ENCODE measurements around the gene DKC1. TPM values are rescaled to one million over a fixed set of nuclear protein-coding genes. Genes with fewer than 3 reads are reported as not detected.
A peak's percentile ranks its signal among the peaks of the same experiment; 100 is the strongest.

Gene DKC1
- total and polyA plus RNA-seq, 3 donors from 2014 or later, result 58.8 to 93.1 (median 66.4) TPM

GRCh38 chrX:154804957-154805695 is 42.5 kb downstream of the DKC1 start, which contains the start of gene MPP1:
Gene MPP1, minus strand, starts transcription at chrX:154805485. Its CDS starts 112 bp downstream, at chrX:154805373.
- Histone ChIP-seq H3K9me3 (no peaks in the 10 kb centered on the region), H3K4me1 (no peaks in the 10 kb centered on the region), H3K27me3 (no peaks in the 10 kb centered on the region), H3K4me3 (peak within 1 kb of the TSS; percentile 53 to 72), H3K27ac (no peak within 1 kb of the TSS), H3K36me3 (ENCODE audit: low read depth, missing control alignments) (no peaks in the 10 kb centered on the region)
- WGBS, 2 donors, result 0% methylated on average over 44 of the region's 65 CpGs; no CpG with 5 or more reads in 1 of the 2 donors
- intact Hi-C loops (cut with DNase I; ENCODE audit: low total_unique reads), result no loop called here
- TF ChIP-seq POLR2A (IDR thresholded peaks at IDR 0.05), result no peak
- TF ChIP-seq, protein P1, sequence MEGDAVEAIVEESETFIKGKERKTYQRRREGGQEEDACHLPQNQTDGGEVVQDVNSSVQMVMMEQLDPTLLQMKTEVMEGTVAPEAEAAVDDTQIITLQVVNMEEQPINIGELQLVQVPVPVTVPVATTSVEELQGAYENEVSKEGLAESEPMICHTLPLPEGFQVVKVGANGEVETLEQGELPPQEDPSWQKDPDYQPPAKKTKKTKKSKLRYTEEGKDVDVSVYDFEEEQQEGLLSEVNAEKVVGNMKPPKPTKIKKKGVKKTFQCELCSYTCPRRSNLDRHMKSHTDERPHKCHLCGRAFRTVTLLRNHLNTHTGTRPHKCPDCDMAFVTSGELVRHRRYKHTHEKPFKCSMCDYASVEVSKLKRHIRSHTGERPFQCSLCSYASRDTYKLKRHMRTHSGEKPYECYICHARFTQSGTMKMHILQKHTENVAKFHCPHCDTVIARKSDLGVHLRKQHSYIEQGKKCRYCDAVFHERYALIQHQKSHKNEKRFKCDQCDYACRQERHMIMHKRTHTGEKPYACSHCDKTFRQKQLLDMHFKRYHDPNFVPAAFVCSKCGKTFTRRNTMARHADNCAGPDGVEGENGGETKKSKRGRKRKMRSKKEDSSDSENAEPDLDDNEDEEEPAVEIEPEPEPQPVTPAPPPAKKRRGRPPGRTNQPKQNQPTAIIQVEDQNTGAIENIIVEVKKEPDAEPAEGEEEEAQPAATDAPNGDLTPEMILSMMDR (IDR thresholded peaks at IDR 0.05), result no peak
- DNase-seq, result peak; percentile 73

DNA sequence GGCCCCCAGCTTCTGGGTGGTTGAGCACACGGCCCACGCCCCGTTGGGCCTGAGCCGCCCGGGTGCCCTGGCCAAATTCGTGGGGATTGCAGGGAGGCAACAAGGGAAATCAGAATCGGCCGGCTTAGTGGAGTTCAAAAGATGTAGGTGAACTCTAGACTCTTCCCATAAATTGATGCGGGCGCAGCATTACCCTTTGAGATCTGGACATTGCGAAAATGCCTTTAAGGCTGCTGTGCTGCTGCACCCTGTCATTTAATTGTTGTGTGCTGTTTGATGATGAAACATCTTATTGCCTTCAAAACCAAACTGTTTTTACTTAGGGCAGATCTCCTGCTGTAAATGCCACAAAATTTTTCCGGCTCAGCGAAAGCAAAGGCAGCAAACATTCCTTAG is 43.0 kb downstream of the DKC1 start:
- H3K9me3 ChIP-seq, result no peaks in the 10 kb centered on the region
- 0 to 1% methylated on average over 7 to 12 of the region's 13 CpGs for WGBS, 2 donors
- no peak for DNase-seq
- no peaks in the 10 kb centered on the region for H3K4me1 ChIP-seq
- H3K4me3 ChIP-seq, result peak overlapping the region; percentile 53 to 72
- no peaks in the 10 kb centered on the region for H3K36me3 ChIP-seq (ENCODE audit: low read depth, missing control alignments)
- no peaks in the 10 kb centered on the region for H3K27me3 ChIP-seq
- TF ChIP-seq POLR2A (IDR thresholded peaks at IDR 0.05), result no peak
- TF ChIP-seq, protein P1 (IDR thresholded peaks at IDR 0.05), result no peak
- H3K27ac ChIP-seq, result no peak overlapping the region
- intact Hi-C loops (cut with DNase I; ENCODE audit: low total_unique reads), result no loop called here

DNA sequence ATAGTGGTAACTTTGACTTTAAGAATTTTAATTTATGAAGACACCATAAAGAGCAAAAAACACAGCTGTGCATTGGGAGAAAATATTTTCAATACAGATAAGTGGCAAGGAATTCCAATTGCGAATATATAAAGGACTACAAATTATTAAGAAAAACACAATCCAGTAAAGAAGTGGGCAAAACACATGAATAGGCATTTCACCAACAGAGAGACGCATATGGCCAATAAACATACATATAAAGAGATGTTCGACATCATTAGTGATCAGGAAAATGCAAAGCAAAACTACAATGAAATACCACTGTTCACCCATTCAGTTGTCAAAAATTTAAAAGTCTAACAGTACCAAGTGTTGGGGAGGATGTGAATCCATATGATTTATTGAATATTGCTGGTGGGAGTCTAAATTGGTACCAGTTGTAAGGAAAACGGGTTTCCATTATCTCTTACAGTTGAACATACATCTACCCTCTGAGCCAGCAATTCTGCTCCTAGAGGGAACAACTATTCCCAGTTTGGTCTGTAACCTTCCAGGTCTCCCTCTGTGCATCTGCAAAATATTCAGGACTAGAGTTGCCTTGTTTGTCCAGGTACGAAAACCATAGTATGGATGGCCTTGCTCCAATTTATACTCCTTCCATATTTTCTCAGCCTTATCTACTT is 44.3 kb downstream of the DKC1 start:
- no peak overlapping the region for H3K4me3 ChIP-seq
- H3K36me3 ChIP-seq (ENCODE audit: low read depth, missing control alignments), result no peaks in the 10 kb centered on the region
- no peaks in the 10 kb centered on the region for H3K27me3 ChIP-seq
- no peaks in the 10 kb centered on the region for H3K9me3 ChIP-seq
- TF ChIP-seq, protein P1 (IDR thresholded peaks at IDR 0.05), result no peak
- TF ChIP-seq POLR2A (IDR thresholded peaks at IDR 0.05), result no peak
- intact Hi-C loops (cut with DNase I; ENCODE audit: low total_unique reads), result no loop called here
- no peak for DNase-seq
- 93% methylated on average over 5 of the region's 5 CpGs for WGBS, 2 donors
- no peak overlapping the region for H3K27ac ChIP-seq
- H3K4me1 ChIP-seq, result no peaks in the 10 kb centered on the region

DNA sequence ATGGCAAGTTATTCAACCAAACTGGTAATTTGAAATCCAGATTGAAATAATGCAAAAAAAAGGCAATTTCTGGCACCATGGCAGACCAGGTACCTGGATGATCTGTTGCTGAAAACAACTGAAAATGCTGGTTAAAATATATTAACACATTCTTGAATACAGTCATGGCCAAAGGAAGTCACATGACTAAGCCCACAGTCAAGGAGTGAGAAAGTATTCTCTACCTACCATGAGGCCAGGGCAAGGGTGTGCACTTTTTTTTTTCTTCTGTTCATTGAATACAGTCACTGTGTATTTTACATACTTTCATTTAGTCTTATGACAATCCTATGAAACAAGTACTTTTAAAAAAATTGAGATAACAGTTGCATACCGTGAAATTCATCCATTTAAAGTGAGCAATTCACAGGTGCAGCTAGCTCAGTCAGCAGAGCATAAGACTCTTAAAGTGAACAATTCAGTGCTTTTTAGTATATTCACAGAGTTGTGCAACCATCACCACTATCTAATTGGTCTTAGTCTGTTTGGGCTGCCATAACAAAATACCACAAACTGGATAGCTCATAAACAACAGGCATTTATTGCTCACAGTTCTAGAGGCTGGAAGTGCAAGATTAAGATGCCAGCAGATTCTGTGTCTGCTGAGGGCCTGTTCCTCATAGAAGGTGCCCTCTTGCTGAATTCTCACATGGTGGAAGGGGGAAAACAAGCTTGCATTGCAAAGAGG is 47.4 kb downstream of the DKC1 start:
- DNase-seq, result no peak
- H3K27me3 ChIP-seq, result no peaks in the 10 kb centered on the region
- H3K27ac ChIP-seq, result no peak overlapping the region
- H3K4me3 ChIP-seq, result no peak overlapping the region
- intact Hi-C loops (cut with DNase I; ENCODE audit: low total_unique reads), result no loop called here
- TF ChIP-seq, protein P1 (IDR thresholded peaks at IDR 0.05), result no peak
- no peak for TF ChIP-seq POLR2A (IDR thresholded peaks at IDR 0.05)
- H3K36me3 ChIP-seq (ENCODE audit: low read depth, missing control alignments), result no peaks in the 10 kb centered on the region
- 100% methylated on average over 1 of the region's 1 CpG for WGBS, 2 donors
- no peaks in the 10 kb centered on the region for H3K4me1 ChIP-seq
- no peaks in the 10 kb centered on the region for H3K9me3 ChIP-seq

Data from testis (tissue), 3 donors.